ENCODE data around the gene LINS1. TPM values are rescaled to one million over a fixed set of nuclear protein-coding genes. Genes with fewer than 3 reads are reported as not detected.

Gene LINS1
- total RNA-seq, 2 experiments from 2014 or later = 38.9 to 39.6 TPM

DNA sequence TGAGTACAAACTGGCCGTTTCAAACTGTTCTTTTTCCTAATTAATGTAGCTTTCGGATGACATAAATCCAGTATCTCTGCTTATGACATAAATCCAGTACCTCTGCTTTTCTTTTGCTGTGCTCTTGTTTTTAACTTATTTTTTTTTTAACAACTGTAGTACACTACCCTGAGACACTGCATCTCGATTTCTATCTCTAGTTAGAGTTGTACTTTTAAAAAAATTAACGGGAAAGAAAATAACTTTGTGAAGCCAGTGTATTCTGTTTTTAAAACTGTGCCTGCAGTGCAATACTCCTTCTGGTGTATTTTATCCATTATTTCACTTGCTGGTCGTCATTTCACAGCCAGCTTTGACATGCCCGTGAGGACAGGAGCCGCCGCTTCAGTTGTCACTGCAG is 47.0 kb upstream of the LINS1 start:
- H3K27me3 Mint-ChIP-seq = no peaks in the 10 kb centered on the region
- no peak overlapping the region for H3K27ac Mint-ChIP-seq
- DNase-seq (no peak), ATAC-seq (ENCODE audit: poor library complexity) (no peak)
- H3K4me1 ChIP-seq (ENCODE audit: insufficient read depth, low read length) = no peaks in the 10 kb centered on the region
- H3K36me3 ChIP-seq (ENCODE audit: insufficient read depth, low read length) = peaks cover 11% of the 10 kb centered on the region
- TF ChIP-seq, protein P1, sequence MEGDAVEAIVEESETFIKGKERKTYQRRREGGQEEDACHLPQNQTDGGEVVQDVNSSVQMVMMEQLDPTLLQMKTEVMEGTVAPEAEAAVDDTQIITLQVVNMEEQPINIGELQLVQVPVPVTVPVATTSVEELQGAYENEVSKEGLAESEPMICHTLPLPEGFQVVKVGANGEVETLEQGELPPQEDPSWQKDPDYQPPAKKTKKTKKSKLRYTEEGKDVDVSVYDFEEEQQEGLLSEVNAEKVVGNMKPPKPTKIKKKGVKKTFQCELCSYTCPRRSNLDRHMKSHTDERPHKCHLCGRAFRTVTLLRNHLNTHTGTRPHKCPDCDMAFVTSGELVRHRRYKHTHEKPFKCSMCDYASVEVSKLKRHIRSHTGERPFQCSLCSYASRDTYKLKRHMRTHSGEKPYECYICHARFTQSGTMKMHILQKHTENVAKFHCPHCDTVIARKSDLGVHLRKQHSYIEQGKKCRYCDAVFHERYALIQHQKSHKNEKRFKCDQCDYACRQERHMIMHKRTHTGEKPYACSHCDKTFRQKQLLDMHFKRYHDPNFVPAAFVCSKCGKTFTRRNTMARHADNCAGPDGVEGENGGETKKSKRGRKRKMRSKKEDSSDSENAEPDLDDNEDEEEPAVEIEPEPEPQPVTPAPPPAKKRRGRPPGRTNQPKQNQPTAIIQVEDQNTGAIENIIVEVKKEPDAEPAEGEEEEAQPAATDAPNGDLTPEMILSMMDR (IDR thresholded peaks at IDR 0.05) = no peak
- no peaks in the 10 kb centered on the region for H3K9me3 ChIP-seq (ENCODE audit: control insufficient read depth in 1 of 2, insufficient read depth in 1 of 2, low read length in 2 of 2)
- no peak overlapping the region for H3K4me3 ChIP-seq (ENCODE audit: low read length)
- POLR2A ChIA-PET = no interaction called here
- H3K36me3 Mint-ChIP-seq (ENCODE audit: low read depth) = peaks cover 41% of the 10 kb centered on the region
- H3K4me1 Mint-ChIP-seq (ENCODE audit: low read depth) = peaks cover 16% of the 10 kb centered on the region
- H3K27ac ChIP-seq (ENCODE audit: low read depth in 1 of 2, low read length in 2 of 2) = no peak overlapping the region
- CTCF ChIA-PET = no interaction called here
- no peaks in the 10 kb centered on the region for H3K9me3 Mint-ChIP-seq
- intact Hi-C loops (cut with DNase I, micrococcal nuclease) = no loop called here
- no peak overlapping the region for H3K4me3 Mint-ChIP-seq
- no peaks in the 10 kb centered on the region for H3K27me3 ChIP-seq (ENCODE audit: control insufficient read depth in 1 of 2, insufficient read depth in 2 of 2, low read length in 2 of 2)

- no peaks in the 10 kb centered on the region for H3K9me3 ChIP-seq (ENCODE audit: control insufficient read depth in 1 of 2, insufficient read depth in 1 of 2, low read length in 2 of 2)
- H3K27me3 ChIP-seq (ENCODE audit: control insufficient read depth in 1 of 2, insufficient read depth in 2 of 2, low read length in 2 of 2) = no peaks in the 10 kb centered on the region
- Mint-ChIP-seq H3K4me3 (no peak overlapping the region), H3K9me3 (no peaks in the 10 kb centered on the region), H3K4me1 (ENCODE audit: low read depth) (peaks cover 38% of the 10 kb centered on the region), H3K36me3 (ENCODE audit: low read depth) (peaks cover 34% of the 10 kb centered on the region), H3K27ac (no peak overlapping the region), H3K27me3 (no peaks in the 10 kb centered on the region)
- H3K36me3 ChIP-seq (ENCODE audit: insufficient read depth, low read length) = peaks cover 11% of the 10 kb centered on the region
- ChIA-PET POLR2A (no interaction called here), CTCF (no interaction called here)
- ATAC-seq (ENCODE audit: poor library complexity) = no peak
- no peak overlapping the region for H3K4me3 ChIP-seq (ENCODE audit: low read length)
- TF ChIP-seq, protein P1 (IDR thresholded peaks at IDR 0.05) = no peak
- no peak overlapping the region for H3K27ac ChIP-seq (ENCODE audit: low read depth in 1 of 2, low read length in 2 of 2)
- DNase-seq = no peak
- H3K4me1 ChIP-seq (ENCODE audit: insufficient read depth, low read length) = peaks cover 3% of the 10 kb centered on the region
- intact Hi-C loops (cut with DNase I, micrococcal nuclease) = no loop called here
Observed at GRCh38 chr15:100645671-100646070, 43.7 kb upstream of the LINS1 start.

GRCh38 chr15:100642950-100643338 is 41.0 kb upstream of the LINS1 start:
- DNase-seq (no peak), ATAC-seq (ENCODE audit: poor library complexity) (no peak)
- peaks cover 13% of the 10 kb centered on the region for H3K36me3 Mint-ChIP-seq (ENCODE audit: low read depth)
- no peak overlapping the region for H3K4me3 Mint-ChIP-seq
- Histone ChIP-seq H3K4me1 (ENCODE audit: insufficient read depth, low read length) (peaks cover 13% of the 10 kb centered on the region), H3K36me3 (ENCODE audit: insufficient read depth, low read length) (peaks cover 4% of the 10 kb centered on the region), H3K27ac (ENCODE audit: low read depth in 1 of 2, low read length in 2 of 2) (no peak overlapping the region), H3K9me3 (ENCODE audit: control insufficient read depth in 1 of 2, insufficient read depth in 1 of 2, low read length in 2 of 2) (no peaks in the 10 kb centered on the region), H3K27me3 (ENCODE audit: control insufficient read depth in 1 of 2, insufficient read depth in 2 of 2, low read length in 2 of 2) (no peaks in the 10 kb centered on the region), H3K4me3 (ENCODE audit: low read length) (no peak overlapping the region)
- H3K9me3 Mint-ChIP-seq = no peaks in the 10 kb centered on the region
- ChIA-PET CTCF (interaction anchor here (1.1 kb wide), 1 partner anchor 365 kb away, joined by 3 read pairs; no protein-coding TSS in a partner anchor), POLR2A (no interaction called here)
- intact Hi-C loops (cut with DNase I, micrococcal nuclease) = no loop called here
- TF ChIP-seq, protein P1 (IDR thresholded peaks at IDR 0.05) = no peak
- no peaks in the 10 kb centered on the region for H3K27me3 Mint-ChIP-seq
- no peak overlapping the region for H3K27ac Mint-ChIP-seq
- H3K4me1 Mint-ChIP-seq (ENCODE audit: low read depth) = peaks cover 52% of the 10 kb centered on the region
